ENCODE measurements around the gene KCNMB2.
"Not testable (repeated sequence)": the region's sequence is repeated elsewhere in the genome, so short reads cannot be mapped to it uniquely, and the experiment has no call there.

KCNMB2 gene

GRCh38 chr3:178810181-178810580 lies 273.9 kb downstream of the KCNMB2 start:
- no peak for DNase-seq (ENCODE audit: low read depth)

GRCh38 chr3:178822722-178823121 lies 286.5 kb downstream of the KCNMB2 start:
- DNase-seq (ENCODE audit: low read depth), result no peak

- DNase-seq (ENCODE audit: low read depth), result no peak
Observed at GRCh38 chr3:178823150-178823549, 286.9 kb downstream of the KCNMB2 start.

DNA sequence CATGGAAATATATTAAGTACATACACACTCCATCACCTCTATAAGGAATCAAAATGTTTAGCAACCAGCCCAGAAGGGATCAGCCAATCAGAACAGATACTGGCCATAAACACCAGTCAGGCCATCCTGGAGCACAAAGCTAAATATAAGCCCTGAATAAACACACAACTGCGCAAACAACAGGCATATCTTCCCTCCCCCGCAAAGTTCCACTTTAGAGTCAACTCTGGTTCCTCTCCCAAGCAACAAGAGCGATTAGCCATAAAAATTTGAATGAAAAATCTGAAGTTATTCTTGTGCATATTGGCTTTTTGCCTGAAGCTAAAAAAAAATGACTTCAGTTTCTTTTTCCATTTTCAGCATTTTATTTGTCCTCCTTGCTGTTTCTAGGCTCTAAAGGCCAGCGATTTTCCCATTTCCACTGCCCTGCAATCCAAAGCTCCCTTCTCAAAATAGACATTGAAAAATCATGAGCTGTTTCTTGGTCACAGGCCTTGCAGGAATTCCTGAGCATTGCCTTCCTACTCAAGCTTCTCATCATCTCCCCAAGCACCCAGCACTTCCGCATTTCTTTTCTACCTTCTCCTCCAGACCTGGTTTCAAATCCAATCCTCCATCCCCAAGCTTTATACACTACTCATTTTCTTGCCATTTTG lies 287.5 kb downstream of the KCNMB2 start:
- DNase-seq (ENCODE audit: low read depth), result no peak

- DNase-seq (ENCODE audit: low read depth), result no peak
Observed at GRCh38 chr3:178826435-178827123, 290.3 kb downstream of the KCNMB2 start.

GRCh38 chr3:178827285-178827856 lies 291.1 kb downstream of the KCNMB2 start:
- DNase-seq (ENCODE audit: low read depth), result no peak

GRCh38 chr3:178833695-178834094 lies 297.5 kb downstream of the KCNMB2 start:
- DNase-seq (ENCODE audit: low read depth), result no peak

- no peak for DNase-seq (ENCODE audit: low read depth)
Observed at GRCh38 chr3:178835033-178835432, 298.8 kb downstream of the KCNMB2 start.

DNA sequence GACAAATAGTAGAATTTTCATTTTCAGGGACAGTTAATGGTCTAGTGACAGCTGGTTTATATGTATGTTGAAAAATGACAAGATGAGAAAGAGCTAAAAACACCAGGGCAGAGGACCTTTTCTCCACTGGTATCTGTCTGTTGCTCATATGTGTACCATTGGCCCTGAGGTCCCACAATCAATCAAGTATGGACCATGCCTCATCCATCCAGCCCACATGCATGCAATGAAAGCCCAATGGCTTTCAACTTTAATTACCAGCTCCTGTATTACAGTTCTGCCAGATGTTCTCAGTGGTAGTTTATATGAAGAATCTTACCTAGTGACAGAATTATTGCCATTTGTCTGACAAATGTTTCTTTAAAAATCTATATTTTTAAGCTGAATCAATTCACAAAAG lies 301.3 kb downstream of the KCNMB2 start:
- no peak for DNase-seq (ENCODE audit: low read depth)

DNA sequence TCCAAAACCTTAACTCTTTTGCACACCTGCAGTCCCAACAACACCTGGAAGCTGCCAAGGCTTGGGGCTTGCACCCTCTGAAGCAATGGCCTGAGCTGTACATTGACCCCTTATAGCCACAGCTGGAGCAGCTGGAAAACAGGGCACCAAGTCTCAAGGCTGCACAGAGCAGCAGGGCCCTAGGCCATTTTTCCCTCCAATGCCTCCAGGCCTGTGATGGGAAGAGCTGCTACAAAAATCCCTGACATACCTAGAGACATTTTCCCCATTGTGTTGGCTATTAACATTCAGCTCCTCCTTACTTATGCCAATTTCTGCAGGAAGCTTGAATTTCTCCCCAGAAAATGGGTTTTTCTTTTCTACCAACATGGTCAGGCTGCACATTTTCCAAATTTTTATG lies 304.4 kb downstream of the KCNMB2 start:
- DNase-seq (ENCODE audit: low read depth), result no peak

- DNase-seq (ENCODE audit: low read depth), result no peak
Observed at GRCh38 chr3:178841011-178841410, 304.8 kb downstream of the KCNMB2 start.

DNA sequence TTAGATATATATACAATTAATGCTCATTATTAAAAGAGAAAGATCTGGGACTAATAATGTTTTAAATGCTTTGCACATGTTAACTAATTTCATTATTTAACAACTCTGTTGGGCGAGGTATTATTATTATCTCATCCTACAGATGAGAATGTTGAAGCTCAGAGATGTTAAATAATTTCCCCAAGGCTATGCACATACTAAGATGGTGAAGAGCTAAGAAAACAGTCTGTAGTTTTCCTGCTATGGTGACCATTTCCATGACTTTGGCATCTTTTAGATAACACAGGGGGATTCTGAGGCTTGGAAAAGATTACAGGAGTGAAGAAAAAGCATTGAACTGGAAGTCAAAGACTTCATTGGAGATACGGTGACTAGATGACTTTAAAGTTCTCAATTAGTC lies 308.7 kb downstream of the KCNMB2 start:
- no peak for DNase-seq (ENCODE audit: low read depth)

DNA sequence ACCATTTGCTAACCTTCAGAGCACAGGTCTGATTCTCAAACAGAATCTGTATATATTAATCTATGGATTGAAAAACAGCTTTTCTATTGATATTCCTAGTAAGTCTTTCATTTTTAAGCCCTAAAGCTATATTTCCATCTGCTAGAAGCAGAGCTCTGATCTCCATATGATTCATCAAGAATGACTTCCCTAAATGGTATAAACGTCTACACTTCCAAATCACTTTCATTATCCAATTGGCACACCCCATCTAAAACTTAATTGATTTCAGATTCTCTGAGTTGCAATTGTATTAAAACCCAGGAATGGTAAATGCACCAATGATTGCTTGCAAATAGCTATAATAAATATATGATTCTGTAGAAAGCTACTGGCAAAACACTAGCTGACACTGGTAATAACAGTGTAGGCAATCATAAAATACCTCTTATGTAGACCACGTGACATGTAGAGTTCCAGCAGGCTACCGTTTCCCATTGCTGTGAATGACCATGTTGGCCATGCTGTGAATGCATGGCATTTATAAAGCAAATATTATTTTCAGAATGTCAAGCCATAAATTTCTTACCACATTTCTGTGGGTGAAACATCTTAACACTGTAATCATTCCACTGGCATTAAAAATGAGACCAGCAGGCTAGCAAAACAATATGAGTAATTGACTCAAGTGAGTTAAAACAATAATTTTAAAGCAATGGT lies 309.3 kb downstream of the KCNMB2 start:
- DNase-seq (ENCODE audit: low read depth), result no peak

- no peak for DNase-seq (ENCODE audit: low read depth)
Observed at GRCh38 chr3:178847190-178847589, 311.0 kb downstream of the KCNMB2 start.

DNA sequence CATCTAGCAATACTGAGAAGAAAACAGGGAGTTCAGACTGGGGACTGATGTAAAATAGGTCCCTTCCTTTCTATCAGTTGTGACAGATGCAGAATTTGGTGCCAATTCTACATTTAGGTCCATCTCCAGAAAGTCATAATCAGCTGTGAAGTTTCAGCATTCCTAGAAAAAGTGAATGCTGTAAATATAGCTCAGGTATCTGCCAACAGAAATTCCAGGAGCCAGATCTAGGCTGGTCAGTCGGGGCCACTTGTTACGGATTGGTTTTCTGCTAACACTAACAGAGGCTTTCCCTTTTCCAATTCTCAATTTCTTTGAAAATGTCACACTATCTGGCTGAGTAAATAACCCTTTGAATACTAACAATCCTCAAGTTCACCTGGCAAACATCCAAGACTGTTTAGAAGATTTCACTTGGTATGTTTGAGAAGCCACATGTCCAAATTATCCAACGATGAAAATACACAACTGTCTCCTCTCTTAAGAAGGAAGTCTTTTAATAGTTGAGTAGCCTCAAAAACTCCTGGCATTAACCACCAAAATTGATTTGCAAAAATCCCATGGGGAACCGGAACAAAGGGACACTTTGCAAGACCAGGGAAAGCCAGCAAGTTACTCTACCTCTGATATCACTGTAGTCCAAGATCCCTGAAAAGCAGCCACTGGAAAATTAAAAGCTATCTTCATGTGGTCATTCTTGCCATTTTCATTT lies 313.1 kb downstream of the KCNMB2 start:
- DNase-seq (ENCODE audit: low read depth), result no peak

- no peak for DNase-seq (ENCODE audit: low read depth)
Observed at GRCh38 chr3:178850450-178851190, 314.4 kb downstream of the KCNMB2 start.

- no peak for DNase-seq (ENCODE audit: low read depth)
Observed at GRCh38 chr3:178851564-178851963, 315.3 kb downstream of the KCNMB2 start.

- no peak for DNase-seq (ENCODE audit: low read depth)
Observed at GRCh38 chr3:178856804-178857203, 320.6 kb downstream of the KCNMB2 start.

- no peak for DNase-seq (ENCODE audit: low read depth)
Observed at GRCh38 chr3:178859386-178859785, 323.1 kb downstream of the KCNMB2 start.

DNA sequence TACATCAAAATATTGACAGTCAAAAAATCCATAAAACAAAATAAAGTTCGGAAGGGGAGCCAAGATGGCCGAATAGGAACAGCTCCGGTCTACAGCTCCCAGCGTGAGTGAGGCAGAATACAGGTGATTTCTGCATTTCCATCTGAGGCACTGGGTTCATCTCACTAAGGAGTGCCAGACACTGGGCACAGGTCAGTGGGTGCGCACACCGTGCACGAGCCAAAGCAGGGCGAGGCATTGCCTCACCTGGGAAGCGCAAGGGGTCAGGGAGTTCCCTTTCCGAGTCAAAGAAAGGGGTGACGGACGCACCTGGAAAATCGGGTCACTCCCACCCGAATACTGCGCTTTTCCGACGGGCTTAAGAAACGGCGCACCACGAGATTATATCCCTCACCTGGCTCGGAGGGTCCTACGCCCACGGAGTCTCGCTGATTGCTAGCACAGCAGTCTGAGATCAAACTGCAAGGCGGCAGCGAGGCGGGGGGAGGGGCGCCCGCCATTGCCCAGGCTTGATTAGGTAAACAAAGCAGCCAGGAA lies 323.7 kb downstream of the KCNMB2 start:
- DNase-seq (ENCODE audit: low read depth), result not testable (repeated sequence)

DNA sequence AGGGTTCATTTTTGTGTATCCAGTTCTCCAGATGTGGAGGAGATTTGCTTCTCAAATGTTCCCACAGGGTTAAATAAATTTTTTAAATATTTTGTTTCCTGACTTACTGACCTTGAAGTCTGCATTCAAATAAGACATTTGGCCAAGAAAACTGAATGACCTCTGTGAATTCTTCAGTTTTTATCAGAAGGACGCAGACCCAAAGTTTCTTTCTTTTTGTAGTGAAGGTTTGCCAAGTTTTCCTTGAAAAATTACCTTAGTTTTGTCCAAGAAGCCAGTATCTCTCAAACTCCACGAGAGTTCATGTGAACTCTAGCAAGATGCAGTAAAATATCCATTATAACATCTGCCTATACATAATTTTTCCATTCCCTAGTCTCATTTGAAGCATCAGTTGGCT lies 332.4 kb downstream of the KCNMB2 start:
- DNase-seq (ENCODE audit: low read depth), result no peak
